H1 (cell line): ENCODE results near the gene TOP1. TPM values are rescaled to one million over a fixed set of nuclear protein-coding genes. Genes with fewer than 3 reads are reported as not detected.

Experiments
- CTCF ChIA-PET: fragments of 300-600 bp; sonication (Branson Sonifier 250); formaldehyde crosslinking; loops from one replicate; lab custom pipeline; 2021; ENCODE audit not compliant: partially characterized antibody; lab: Charles Lee
- POLR2A ChIA-PET: fragments of 300-600 bp; sonication (Branson Sonifier 250); formaldehyde crosslinking; loops from one replicate; lab custom pipeline; 2021; ENCODE audit warnings: inconsistent platforms; ENCODE audit not compliant: partially characterized antibody; lab: Charles Lee
- DNase-seq, 2 experiments: peaks; one replicate each; pipeline versions ENCODE4 v3.0.0 to v3.0.0-alpha.2; 2010 to 2022; ENCODE audit warnings: low spot score in 2 of 2, low read depth in 1 of 2, mixed read lengths in 1 of 2
- FAIRE-seq: peaks from 2 replicates; lab custom pipeline; 2011; peaks lifted over from hg19 to GRCh38; lab: Jason Lieb, UNC
- H2AFZ ChIP-seq: 2 replicates; pipeline ENCODE4 v1.8.1; 2012; ENCODE audit warnings: low read length, inconsistent platforms
- H2AK5ac ChIP-seq: 2 replicates; pipeline ENCODE4 v1.6.1; 2013; ENCODE audit warnings: low read depth, low read length
- H2BK120ac ChIP-seq: replicated peaks from 2 replicates; pipeline ENCODE3; 2013; ENCODE audit warnings: low read depth, low read length, inconsistent platforms
- H2BK12ac ChIP-seq: 2 replicates; pipeline ENCODE4 v1.6.1; 2013; ENCODE audit warnings: low read depth, low read length
- H2BK15ac ChIP-seq: 2 replicates; pipeline ENCODE4 v1.6.1; 2013; ENCODE audit warnings: low read length
- H2BK20ac ChIP-seq: 2 replicates; pipeline ENCODE4 v1.6.1; 2013; ENCODE audit warnings: low read length
- H2BK5ac ChIP-seq: 2 replicates; pipeline ENCODE4 v1.6.1; 2013; ENCODE audit warnings: low read depth, low read length
- H3K14ac ChIP-seq: 2 replicates; pipeline ENCODE4 v1.6.1; 2013; ENCODE audit warnings: inconsistent platforms; ENCODE audit not compliant: insufficient read length
- H3K18ac ChIP-seq: 2 replicates; pipeline ENCODE4 v1.6.1; 2013; ENCODE audit warnings: low read length; ENCODE audit errors: extremely low read depth
- H3K23ac ChIP-seq: 2 replicates; pipeline ENCODE4 v1.6.1; 2013; ENCODE audit warnings: inconsistent platforms; ENCODE audit not compliant: insufficient read length
- H3K23me2 ChIP-seq: 2 replicates; pipeline ENCODE4 v1.6.1; 2013; ENCODE audit warnings: low read depth, low read length
- H3K27ac ChIP-seq: 2 replicates; pipeline ENCODE4 v1.6.1; 2011; ENCODE audit warnings: low read depth, low read length, inconsistent platforms
- H3K27me3 ChIP-seq, 4 experiments: replicated peaks in 1 of 4; 1 replicate in 1 of 4; 2 replicates in 3 of 4; pipeline versions ENCODE4 v1.6.1 to v1.8.1; 2011 to 2013; ENCODE audit warnings: low read length in 3 of 4, mild to moderate bottlenecking in 3 of 4, inconsistent platforms in 2 of 4, mixed read lengths in 2 of 4, moderate library complexity in 1 of 4; ENCODE audit not compliant: control insufficient read depth in 3 of 4, insufficient read depth in 3 of 4; ENCODE audit errors: extremely low read depth in 1 of 4
- H3K36me3 ChIP-seq, 4 experiments: 2 replicates each; pipeline versions ENCODE4 v1.6.1 to v1.8.1; 2011 to 2013; ENCODE audit warnings: mild to moderate bottlenecking in 4 of 4, low read length in 3 of 4, moderate library complexity in 2 of 4, control low read depth in 1 of 4, inconsistent platforms in 1 of 4; ENCODE audit not compliant: insufficient read depth in 4 of 4, control insufficient read depth in 2 of 4
- H3K4ac ChIP-seq: replicated peaks from 2 replicates; pipeline ENCODE3; 2013; ENCODE audit warnings: low read length, low read depth, mixed read lengths, inconsistent platforms; ENCODE audit not compliant: insufficient read length
- H3K4me1 ChIP-seq, 4 experiments: replicated peaks in 1 of 4; 1 replicate in 1 of 4; 2 replicates in 3 of 4; pipeline versions ENCODE4 v1.6.1 to v1.8.1; 2011 to 2013; ENCODE audit warnings: low read length in 3 of 4, inconsistent platforms in 2 of 4, mixed read lengths in 1 of 4; ENCODE audit not compliant: insufficient read depth in 4 of 4, control insufficient read depth in 3 of 4
- H3K4me2 ChIP-seq, 2 experiments: 2 replicates each; pipeline versions ENCODE4 v1.6.1 to v1.8.1; 2011 to 2013; ENCODE audit warnings: low read depth in 2 of 2, low read length in 2 of 2, control low read depth in 1 of 2, inconsistent platforms in 1 of 2, mild to moderate bottlenecking in 1 of 2; ENCODE audit not compliant: insufficient read depth in 1 of 2
- H3K4me3 ChIP-seq, 4 experiments: fragments of 200-600, 300-600 bp in 1 of 4; sonication (generic), shearing (Covaris generic), sonication (Bioruptor Twin) in 1 of 4; 2 replicates each; pipeline versions ENCODE4 v1.5.1 to v1.8.1; 2011 to 2016; ENCODE audit warnings: low read length in 4 of 4, low read depth in 3 of 4, control low read depth in 2 of 4, inconsistent platforms in 2 of 4, mild to moderate bottlenecking in 2 of 4, mixed read lengths in 1 of 4, moderate library complexity in 1 of 4; ENCODE audit not compliant: insufficient read depth in 2 of 4; ENCODE audit errors: extremely low read depth in 1 of 4
- H3K56ac ChIP-seq: replicated peaks from 2 replicates; pipeline ENCODE3; 2013; ENCODE audit warnings: low read depth, mild to moderate bottlenecking, mixed read lengths, low read length, inconsistent platforms; ENCODE audit not compliant: insufficient read length
- H3K79me1 ChIP-seq: 2 replicates; pipeline ENCODE4 v1.6.1; 2013; ENCODE audit warnings: low read depth, low read length, control low read depth
- H3K79me2 ChIP-seq, 2 experiments: 2 replicates each; pipeline versions ENCODE4 v1.6.1 to v1.8.1; 2012 to 2013; ENCODE audit warnings: low read length in 2 of 2, mild to moderate bottlenecking in 2 of 2, inconsistent platforms in 1 of 2; ENCODE audit not compliant: insufficient read depth in 2 of 2, control insufficient read depth in 1 of 2
- H3K9ac ChIP-seq, 4 experiments: replicated peaks in 1 of 4; 1 replicate in 1 of 4; 2 replicates in 3 of 4; pipeline versions ENCODE4 v1.6.1 to v1.8.1; 2011 to 2013; ENCODE audit warnings: low read depth in 3 of 4, low read length in 3 of 4, control low read depth in 2 of 4, mild to moderate bottlenecking in 2 of 4, moderate library complexity in 2 of 4, inconsistent platforms in 1 of 4; ENCODE audit errors: extremely low read depth in 1 of 4
- H3K9me3 ChIP-seq, 2 experiments: 2 replicates each; pipeline versions ENCODE4 v1.6.1 to v1.8.1; 2012 to 2013; ENCODE audit warnings: mild to moderate bottlenecking in 2 of 2, moderate library complexity in 2 of 2, control low read depth in 1 of 2, inconsistent platforms in 1 of 2, low read depth in 1 of 2, low read length in 1 of 2, mixed read lengths in 1 of 2; ENCODE audit not compliant: insufficient read depth in 2 of 2
- H4K20me1 ChIP-seq, 2 experiments: replicated peaks in 1 of 2; 2 replicates each; pipeline versions ENCODE3 to v1.8.1; 2011 to 2013; ENCODE audit warnings: inconsistent platforms in 2 of 2, low read length in 2 of 2, mild to moderate bottlenecking in 1 of 2; ENCODE audit not compliant: insufficient read depth in 2 of 2, control insufficient read depth in 1 of 2
- H4K5ac ChIP-seq: 2 replicates; pipeline ENCODE4 v1.6.1; 2013; ENCODE audit warnings: low read length, low read depth, mixed read lengths, inconsistent platforms; ENCODE audit not compliant: insufficient read length
- H4K8ac ChIP-seq: 2 replicates; pipeline ENCODE4 v1.8.0; 2013; ENCODE audit warnings: mild to moderate bottlenecking, moderate library complexity, low read length, inconsistent platforms; ENCODE audit not compliant: insufficient read depth; ENCODE audit errors: extremely low read depth
- H4K91ac ChIP-seq: replicated peaks from 2 replicates; pipeline ENCODE3; 2013; ENCODE audit warnings: low read length, mixed read lengths, inconsistent platforms; ENCODE audit not compliant: insufficient read length
- CBX5 ChIP-seq: fragments of 300-800, 300-1000 bp; sonication (generic); IDR thresholded peaks from 2 replicates; pipeline ENCODE4 v1.7.1; 2016; ENCODE audit warnings: antibody characterized with exemption, low read length, low read depth
- CHD2 ChIP-seq: IDR thresholded peaks from 2 replicates; pipeline ENCODE4 v1.6.1; 2012; ENCODE audit warnings: low read length, improper control_type of control experiment
- KDM5A ChIP-seq: fragments of 200-600 bp; IDR thresholded peaks from 2 replicates; pipeline ENCODE4 v1.7.1; 2012; ENCODE audit warnings: mild to moderate bottlenecking, low read length, inconsistent platforms, mixed read lengths
- RBBP5 ChIP-seq: IDR thresholded peaks from 2 replicates; pipeline ENCODE4 v1.7.1; 2012; ENCODE audit warnings: low read depth, mild to moderate bottlenecking, inconsistent platforms, low read length, moderate library complexity, borderline replicate concordance
- SRF ChIP-seq: IDR thresholded peaks from 2 replicates; pipeline ENCODE4 v1.6.1; 2011; ENCODE audit warnings: mild to moderate bottlenecking, low read depth, low read length, moderate library complexity
- WGBS, 2 experiments: shearing (Covaris generic) in 1 of 2; methylation state at CpG; one replicate each; pipeline versions ENCODE4 v1.1.6 to v1.1.7; 2013 to 2015; ENCODE audit warnings: low lambda C conversion rate in 2 of 2, mixed read lengths in 2 of 2, inconsistent platforms in 1 of 2, low coverage in 1 of 2, missing lambda C conversion rate in 1 of 2; ENCODE audit not compliant: insufficient replicate concordance in 2 of 2, insufficient coverage in 1 of 2, insufficient read length in 1 of 2; ENCODE audit errors: extremely low coverage in 1 of 2, missing lambda C conversion rate in 1 of 2; 5-methylcytosine and 5-hydroxymethylcytosine counted together
- polyA plus RNA-seq, 7 experiments: library from polyadenylated mRNA; depleted of rRNA in 3 of 7; stranded (reverse) in 5 of 7; unstranded in 2 of 7; fragments of >200 nt in 5 of 7; fragments of 200-250 nt in 2 of 7; gene quantifications; 1 replicate in 5 of 7; 2 replicates in 1 of 7; 4 replicates in 1 of 7; pipeline versions ENCODE4 v1.2.1 to v1.2.3, GENCODE V29; 2011 to 2013; ENCODE audit warnings: missing spikeins in 2 of 7, mixed read lengths in 2 of 7
- total RNA-seq: library from RNA; stranded (reverse); fragmentation: NEBNext Ultra II Directional; extraction: Animal tissue kit (Norgen Biotek cat#: 25700); gene quantifications from 2 replicates; pipeline ENCODE4 v1.2.1, GENCODE V29; 2021

Gene TOP1
- total and polyA plus RNA-seq, 2 of the 8 experiments (the other 6 are each of a cell fraction or from before 2014, with no cell fraction given) = 7.4 to 108 TPM

GRCh38 chr20:40982415-40983145 is 46.0 kb upstream of the TOP1 start:
- no peak overlapping the region for H3K14ac ChIP-seq
- H2BK5ac ChIP-seq = no peak overlapping the region; the same call in 1 of the 2 replicates
- 0 out of 2 replicates have a peak overlapping the region, but pooled peaks have one; percentile 18 for H2BK20ac ChIP-seq
- DNase-seq (peak in 1 of 2 experiments; percentile 7), FAIRE-seq (no peak)
- no peak overlapping the region for H2BK120ac ChIP-seq
- no peak overlapping the region for H2BK12ac ChIP-seq
- H3K4me3 ChIP-seq = no peak overlapping the region
- no peaks in the 10 kb centered on the region; a peak in 1 of 7 replicates for H3K4me1 ChIP-seq
- ChIA-PET CTCF (interaction anchor here (0.7 to 2.9 kb wide), 15 partner anchors 9 to 358 kb away, joined by 3 to 13 read pairs (median 3); partner anchors contain the start of genes LPIN3 and MAFB), POLR2A (no interaction called here)
- no peak overlapping the region for H3K18ac ChIP-seq
- H3K4ac ChIP-seq = no peak overlapping the region
- H2BK15ac ChIP-seq = no peak overlapping the region
- H3K23me2 ChIP-seq = no peaks in the 10 kb centered on the region
- no peak overlapping the region for H3K23ac ChIP-seq
- H3K27me3 ChIP-seq = no peaks in the 10 kb centered on the region
- no peak overlapping the region for H2AFZ ChIP-seq
- no peak overlapping the region for H3K4me2 ChIP-seq
- TF ChIP-seq KDM5A = no peak
- TF ChIP-seq CBX5 = no peak
- TF ChIP-seq CHD2 = no peak
- TF ChIP-seq SRF = no peak
- TF ChIP-seq RBBP5 = no peak
- H3K9me3 ChIP-seq = peaks cover 3 to 4% of the 10 kb centered on the region in 2 experiments; a peak in 2 of 4 replicates
- H4K8ac ChIP-seq = no peak overlapping the region
- WGBS, 2 experiments = 95% methylated on average over 3 of the region's 3 CpGs; no CpG with 5 or more reads in 1 of the 2 experiments
- no peaks in the 10 kb centered on the region for H3K36me3 ChIP-seq
- no peaks in the 10 kb centered on the region for H3K79me1 ChIP-seq
- H3K27ac ChIP-seq = no peak overlapping the region
- H2AK5ac ChIP-seq = no peak overlapping the region
- H3K79me2 ChIP-seq = no peaks in the 10 kb centered on the region
- H4K5ac ChIP-seq = no peak overlapping the region
- H3K56ac ChIP-seq = no peak overlapping the region
- H4K20me1 ChIP-seq = no peaks in the 10 kb centered on the region
- no peak overlapping the region for H3K9ac ChIP-seq
- no peak overlapping the region for H4K91ac ChIP-seq
